Measurements from ENCODE around the gene KDM3A.

Gene KDM3A, protein sequence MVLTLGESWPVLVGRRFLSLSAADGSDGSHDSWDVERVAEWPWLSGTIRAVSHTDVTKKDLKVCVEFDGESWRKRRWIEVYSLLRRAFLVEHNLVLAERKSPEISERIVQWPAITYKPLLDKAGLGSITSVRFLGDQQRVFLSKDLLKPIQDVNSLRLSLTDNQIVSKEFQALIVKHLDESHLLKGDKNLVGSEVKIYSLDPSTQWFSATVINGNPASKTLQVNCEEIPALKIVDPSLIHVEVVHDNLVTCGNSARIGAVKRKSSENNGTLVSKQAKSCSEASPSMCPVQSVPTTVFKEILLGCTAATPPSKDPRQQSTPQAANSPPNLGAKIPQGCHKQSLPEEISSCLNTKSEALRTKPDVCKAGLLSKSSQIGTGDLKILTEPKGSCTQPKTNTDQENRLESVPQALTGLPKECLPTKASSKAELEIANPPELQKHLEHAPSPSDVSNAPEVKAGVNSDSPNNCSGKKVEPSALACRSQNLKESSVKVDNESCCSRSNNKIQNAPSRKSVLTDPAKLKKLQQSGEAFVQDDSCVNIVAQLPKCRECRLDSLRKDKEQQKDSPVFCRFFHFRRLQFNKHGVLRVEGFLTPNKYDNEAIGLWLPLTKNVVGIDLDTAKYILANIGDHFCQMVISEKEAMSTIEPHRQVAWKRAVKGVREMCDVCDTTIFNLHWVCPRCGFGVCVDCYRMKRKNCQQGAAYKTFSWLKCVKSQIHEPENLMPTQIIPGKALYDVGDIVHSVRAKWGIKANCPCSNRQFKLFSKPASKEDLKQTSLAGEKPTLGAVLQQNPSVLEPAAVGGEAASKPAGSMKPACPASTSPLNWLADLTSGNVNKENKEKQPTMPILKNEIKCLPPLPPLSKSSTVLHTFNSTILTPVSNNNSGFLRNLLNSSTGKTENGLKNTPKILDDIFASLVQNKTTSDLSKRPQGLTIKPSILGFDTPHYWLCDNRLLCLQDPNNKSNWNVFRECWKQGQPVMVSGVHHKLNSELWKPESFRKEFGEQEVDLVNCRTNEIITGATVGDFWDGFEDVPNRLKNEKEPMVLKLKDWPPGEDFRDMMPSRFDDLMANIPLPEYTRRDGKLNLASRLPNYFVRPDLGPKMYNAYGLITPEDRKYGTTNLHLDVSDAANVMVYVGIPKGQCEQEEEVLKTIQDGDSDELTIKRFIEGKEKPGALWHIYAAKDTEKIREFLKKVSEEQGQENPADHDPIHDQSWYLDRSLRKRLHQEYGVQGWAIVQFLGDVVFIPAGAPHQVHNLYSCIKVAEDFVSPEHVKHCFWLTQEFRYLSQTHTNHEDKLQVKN (N-terminal part only)

DNA sequence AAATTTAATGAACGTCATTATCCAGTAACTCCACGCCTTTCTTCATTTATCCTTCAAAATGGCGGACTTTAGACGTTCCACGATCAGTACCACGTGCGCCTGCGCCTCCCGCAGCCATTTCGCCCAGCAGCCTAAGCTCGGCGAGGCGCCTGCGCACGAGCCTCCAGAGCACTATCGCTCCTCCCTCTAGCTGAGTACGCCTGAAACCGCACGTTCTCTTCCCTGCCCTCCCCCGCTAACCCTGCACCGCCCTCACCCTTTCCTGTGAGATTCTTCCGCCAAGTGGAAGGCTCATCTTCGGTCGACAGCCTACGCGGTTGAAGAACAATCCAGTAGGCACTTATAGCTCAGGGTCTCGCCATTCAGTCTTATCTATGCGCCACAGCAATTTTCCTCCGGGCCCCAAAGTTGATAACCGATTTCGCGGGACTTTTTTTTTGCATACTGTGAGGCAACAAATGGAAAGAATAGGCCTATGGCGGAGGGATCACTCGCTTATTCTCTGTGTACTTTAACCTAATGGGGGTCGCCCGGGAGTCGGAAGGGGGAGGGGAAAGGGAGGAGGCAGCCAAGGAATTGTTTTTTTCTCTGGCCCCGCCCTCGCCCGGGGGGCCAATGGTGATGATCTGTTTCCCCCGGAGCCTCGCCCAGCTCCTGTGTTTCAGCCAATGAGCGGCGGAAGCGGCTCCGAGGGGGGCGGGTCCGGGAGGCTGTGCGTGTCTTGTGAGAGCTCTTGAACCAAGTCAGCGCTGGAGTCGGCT lies at the start of gene KDM3A:
KDM3A (plus strand) TSS at position 741 of the 761 bp plus-strand sequence. CDS start 677 bp downstream, outside the sequence.
- Mint-ChIP-seq H3K9me3 (peaks cover 21% of the 10 kb centered on the region), H3K36me3 (peaks cover 56% of the 10 kb centered on the region), H3K4me1 (peaks cover 48% of the 10 kb centered on the region), H3K27ac (peak within 1 kb of the TSS; percentile 100), H3K27me3 (peaks cover 10% of the 10 kb centered on the region), H3K4me3 (peak within 1 kb of the TSS; percentile 95)
- peak; percentile 100 for DNase-seq
- CTCF ChIA-PET: interaction anchor here (0.6 to 1.8 kb wide), 5 partner anchors 16 to 338 kb away, joined by 3 to 6 read pairs (median 4); no protein-coding TSS in a partner anchor

DNA sequence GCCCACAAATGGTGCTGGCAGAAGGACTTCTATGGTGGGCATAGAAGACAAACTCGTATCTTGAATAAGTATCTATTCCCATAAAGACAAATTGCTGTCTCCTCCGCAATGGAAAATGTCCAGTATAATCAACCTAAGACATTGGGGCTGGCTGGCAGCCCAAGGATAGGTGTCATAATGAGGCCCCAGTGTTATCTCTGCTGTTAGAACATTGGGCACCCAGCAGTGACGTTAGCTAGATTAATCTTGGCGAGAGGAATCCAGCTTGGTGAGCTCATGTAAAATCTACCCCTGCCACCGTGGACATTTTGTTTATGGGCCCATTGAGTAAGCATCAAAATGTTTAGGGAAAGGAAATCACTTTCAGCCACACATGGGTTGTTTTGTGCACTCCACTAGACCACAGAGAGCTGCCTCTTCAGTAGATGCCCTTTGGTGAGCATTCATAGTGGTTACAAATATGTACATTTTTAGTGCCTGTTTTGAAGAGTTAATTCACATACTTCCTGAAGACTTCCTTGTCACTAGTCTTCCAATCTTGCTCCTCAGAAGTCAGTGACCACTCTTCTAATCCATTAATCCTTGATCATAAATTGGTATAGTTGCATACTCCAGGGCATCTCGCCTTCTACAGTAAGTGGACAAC lies 48.2 kb upstream of the KDM3A start:
- Mint-ChIP-seq H3K9me3 (no peaks in the 10 kb centered on the region), H3K4me3 (no peak overlapping the region), H3K36me3 (no peaks in the 10 kb centered on the region), H3K4me1 (peaks cover 13% of the 10 kb centered on the region), H3K27ac (no peak overlapping the region), H3K27me3 (no peaks in the 10 kb centered on the region)
- CTCF ChIA-PET: interaction anchor here (0.8 to 2.1 kb wide), 2 partner anchors 21 to 171 kb away, joined by 3 to 7 read pairs; no protein-coding TSS in a partner anchor
- no peak for DNase-seq

DNA sequence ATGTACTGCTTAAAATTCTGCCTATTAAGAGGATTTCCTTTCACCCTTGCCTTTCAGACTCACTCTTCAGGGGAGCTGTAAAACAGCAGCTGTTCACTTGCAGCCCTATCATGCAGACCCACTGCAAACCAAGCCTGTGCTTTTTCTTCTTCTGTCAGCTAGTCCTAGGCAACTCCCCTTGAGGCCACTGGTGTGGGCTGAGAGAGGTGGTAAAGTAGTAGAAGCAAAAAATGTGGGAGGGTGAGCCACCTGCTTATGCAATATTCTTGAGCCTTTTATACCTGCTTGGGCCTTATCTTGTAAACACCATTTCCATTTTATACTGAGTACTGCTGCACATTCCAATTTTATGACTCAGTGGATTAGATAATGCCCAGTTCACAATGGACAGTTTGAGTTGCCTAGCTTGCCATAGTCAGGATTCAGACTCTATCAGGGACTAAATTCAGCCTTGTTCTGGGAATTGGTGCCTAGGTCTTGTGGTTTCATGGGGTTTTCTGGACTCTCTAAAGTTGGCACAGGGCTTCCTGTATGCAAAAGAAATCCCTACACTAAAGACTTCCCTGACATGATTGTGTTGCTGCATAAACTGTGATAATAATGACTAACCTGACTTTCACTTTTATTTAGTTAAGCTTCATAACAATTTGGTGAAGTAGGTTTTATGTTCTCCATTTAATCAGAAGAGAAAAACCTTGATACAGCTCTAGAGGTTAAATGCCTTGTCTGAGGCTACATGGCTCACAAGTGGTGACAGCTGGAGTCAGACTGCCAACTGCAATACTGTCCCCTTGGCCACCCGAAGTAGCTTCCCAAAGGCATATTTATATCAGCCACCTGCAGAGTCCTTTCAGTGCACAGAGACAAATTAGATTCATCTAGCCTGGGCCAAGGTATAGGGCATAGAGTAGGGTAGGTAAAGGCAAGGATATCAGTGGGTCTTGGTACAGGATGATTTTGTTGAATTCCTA lies 47.4 kb upstream of the KDM3A start:
- no peaks in the 10 kb centered on the region for H3K36me3 Mint-ChIP-seq
- H3K4me3 Mint-ChIP-seq: no peak overlapping the region
- peak overlapping the region; percentile 25 for H3K27ac Mint-ChIP-seq
- no peak for DNase-seq
- peaks cover under 1% of the 10 kb centered on the region for H3K27me3 Mint-ChIP-seq
- peaks cover 13% of the 10 kb centered on the region for H3K4me1 Mint-ChIP-seq
- no peaks in the 10 kb centered on the region for H3K9me3 Mint-ChIP-seq
- CTCF ChIA-PET: interaction anchor here (2.1 kb wide), 1 partner anchor 21 kb away, joined by 7 read pairs; no protein-coding TSS in a partner anchor

DNA sequence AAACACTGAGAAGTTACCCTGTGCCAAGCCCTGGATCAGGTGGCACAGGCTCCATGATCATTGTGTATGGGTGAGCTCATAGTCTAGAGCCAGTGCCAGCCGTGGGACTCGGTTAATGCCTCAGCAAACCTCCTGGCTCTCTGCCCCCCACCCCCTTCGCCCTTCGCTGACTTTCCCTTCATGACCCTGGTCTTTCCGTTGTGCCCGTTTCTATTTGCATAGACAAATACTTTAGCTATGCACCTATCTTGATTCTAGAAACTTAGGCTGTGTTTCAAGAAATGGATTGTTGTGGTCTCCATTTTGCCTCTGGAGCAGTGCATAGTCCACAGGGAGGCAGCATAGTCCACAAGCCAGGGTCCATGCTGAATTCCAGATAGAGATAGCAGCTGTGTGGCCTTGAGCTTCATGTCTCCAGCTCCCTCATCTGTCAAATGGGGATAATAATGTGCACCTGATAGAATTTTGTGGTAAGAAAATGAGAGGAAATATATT lies 44.8 kb upstream of the KDM3A start:
- Mint-ChIP-seq H3K4me1 (peaks cover 13% of the 10 kb centered on the region), H3K27me3 (peaks cover 7% of the 10 kb centered on the region), H3K36me3 (no peaks in the 10 kb centered on the region), H3K4me3 (no peak overlapping the region), H3K27ac (no peak overlapping the region), H3K9me3 (no peaks in the 10 kb centered on the region)
- DNase-seq: peak; percentile 29
- CTCF ChIA-PET: no interaction called here

DNA sequence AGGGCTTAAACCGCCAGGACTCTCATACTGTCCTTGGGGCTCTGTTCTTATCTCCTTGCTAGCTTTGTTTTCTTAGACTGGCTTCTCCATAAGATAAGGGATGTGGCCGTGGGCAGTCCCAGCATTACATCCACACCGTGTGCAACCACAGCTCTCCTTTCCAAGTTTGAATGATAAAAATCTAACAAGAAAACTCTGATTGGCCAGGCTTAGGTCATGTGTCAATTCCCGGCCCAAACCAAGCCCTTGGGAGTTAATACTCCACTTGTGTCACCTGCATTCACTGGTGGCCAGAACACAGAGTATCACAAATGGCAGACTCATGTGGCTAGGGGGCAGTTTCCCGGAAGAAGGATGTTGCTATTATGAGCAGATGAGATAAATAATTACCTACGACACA lies 43.2 kb upstream of the KDM3A start:
- no peak overlapping the region for H3K4me3 Mint-ChIP-seq
- CTCF ChIA-PET: no interaction called here
- DNase-seq: no peak
- no peaks in the 10 kb centered on the region for H3K9me3 Mint-ChIP-seq
- no peaks in the 10 kb centered on the region for H3K36me3 Mint-ChIP-seq
- H3K27me3 Mint-ChIP-seq: peaks cover 7% of the 10 kb centered on the region
- H3K27ac Mint-ChIP-seq: no peak overlapping the region
- peaks cover 12% of the 10 kb centered on the region for H3K4me1 Mint-ChIP-seq

DNA sequence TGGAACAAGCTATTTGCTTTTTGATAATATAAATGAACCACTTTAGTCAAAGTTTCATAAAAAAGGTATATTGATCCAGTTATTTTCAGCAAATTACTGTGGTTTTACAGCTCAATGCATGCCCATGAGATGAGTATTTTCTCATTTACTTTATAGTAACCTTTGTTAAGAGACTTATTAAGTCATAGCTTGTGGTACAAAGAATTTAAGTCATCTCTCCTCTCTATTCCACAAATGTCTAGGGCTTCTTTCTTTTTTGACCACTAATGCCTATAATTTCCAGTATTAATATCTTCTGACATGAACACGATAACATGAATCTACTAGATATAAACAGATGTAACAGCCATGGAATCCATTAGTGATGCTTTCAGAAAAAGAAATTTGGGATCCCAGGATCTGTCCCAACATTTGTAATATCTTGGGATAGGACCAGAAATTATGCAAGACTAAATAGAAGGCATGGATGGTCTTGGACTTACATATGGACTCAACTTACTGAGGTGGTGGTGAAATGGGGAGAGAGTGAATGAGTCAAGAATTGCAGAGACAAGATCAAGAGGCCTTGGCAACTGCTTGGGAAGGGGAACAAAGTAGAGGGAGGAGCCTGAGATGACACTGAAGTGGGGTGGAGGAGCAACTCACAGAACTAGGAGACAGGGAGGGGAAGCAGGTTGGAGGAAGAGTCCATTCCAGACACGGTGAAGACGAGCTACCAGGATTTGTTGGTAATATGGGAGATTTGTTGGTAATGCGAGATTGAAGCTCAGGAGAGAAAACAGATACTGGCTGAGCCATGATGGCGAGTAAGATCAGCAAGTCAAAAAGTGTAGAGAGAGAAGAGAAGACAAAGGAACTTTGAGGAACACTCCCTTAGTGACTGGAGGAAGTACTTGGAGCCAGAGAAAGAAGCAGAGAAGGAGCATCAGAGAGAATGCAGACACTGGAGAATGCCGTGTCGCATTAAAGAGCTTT lies 42.4 kb upstream of the KDM3A start:
- Mint-ChIP-seq H3K4me1 (peaks cover 4% of the 10 kb centered on the region), H3K27me3 (peaks cover 7% of the 10 kb centered on the region), H3K9me3 (no peaks in the 10 kb centered on the region), H3K36me3 (no peaks in the 10 kb centered on the region), H3K27ac (no peak overlapping the region), H3K4me3 (no peak overlapping the region)
- CTCF ChIA-PET: no interaction called here
- DNase-seq: no peak

DNA sequence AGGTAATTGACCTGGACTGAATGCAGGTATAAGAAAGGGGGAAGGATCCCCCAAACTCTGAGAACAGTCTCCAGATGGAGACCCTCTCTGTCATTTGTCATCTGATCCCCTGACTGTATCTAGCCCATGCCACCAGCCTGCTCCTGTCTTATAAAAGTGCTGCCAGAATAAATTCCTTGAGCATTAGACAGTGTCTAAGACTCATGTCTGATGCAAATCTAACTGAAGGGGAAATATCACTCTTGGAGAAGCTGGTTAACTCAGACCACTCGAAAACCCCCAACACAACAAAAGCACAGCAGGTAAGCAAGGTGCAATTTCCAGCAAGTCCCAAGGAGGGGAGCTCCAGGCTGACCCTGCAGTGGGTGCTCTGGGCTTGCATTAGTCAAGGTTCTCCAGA lies 40.9 kb upstream of the KDM3A start:
- Mint-ChIP-seq H3K27ac (no peak overlapping the region), H3K27me3 (peaks cover 7% of the 10 kb centered on the region), H3K4me3 (no peak overlapping the region), H3K9me3 (no peaks in the 10 kb centered on the region), H3K36me3 (no peaks in the 10 kb centered on the region), H3K4me1 (no peaks in the 10 kb centered on the region)
- no peak for DNase-seq
- CTCF ChIA-PET: no interaction called here

DNA sequence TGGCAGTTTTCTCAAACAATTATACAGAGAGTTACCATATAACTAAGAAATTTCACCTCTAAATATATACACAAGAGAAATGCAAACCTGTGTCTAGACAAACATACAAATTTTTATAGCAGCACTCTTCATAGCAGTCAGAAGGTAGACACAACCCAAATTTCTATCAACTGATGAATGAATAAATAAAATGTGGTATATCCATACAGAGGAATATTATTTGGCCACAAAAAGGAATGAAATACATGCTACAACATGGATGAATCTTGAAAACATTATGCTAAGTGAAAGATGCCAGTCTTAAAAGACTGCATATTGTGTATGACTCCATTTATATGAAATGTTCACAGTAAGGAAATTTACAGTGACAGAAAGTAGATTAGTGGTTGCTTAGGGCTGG lies 30.6 kb upstream of the KDM3A start:
- Mint-ChIP-seq H3K4me3 (no peak overlapping the region), H3K27ac (no peak overlapping the region), H3K4me1 (peaks cover 2% of the 10 kb centered on the region), H3K27me3 (peaks cover 35% of the 10 kb centered on the region), H3K36me3 (no peaks in the 10 kb centered on the region), H3K9me3 (no peaks in the 10 kb centered on the region)
- DNase-seq: no peak
- CTCF ChIA-PET: no interaction called here

DNA sequence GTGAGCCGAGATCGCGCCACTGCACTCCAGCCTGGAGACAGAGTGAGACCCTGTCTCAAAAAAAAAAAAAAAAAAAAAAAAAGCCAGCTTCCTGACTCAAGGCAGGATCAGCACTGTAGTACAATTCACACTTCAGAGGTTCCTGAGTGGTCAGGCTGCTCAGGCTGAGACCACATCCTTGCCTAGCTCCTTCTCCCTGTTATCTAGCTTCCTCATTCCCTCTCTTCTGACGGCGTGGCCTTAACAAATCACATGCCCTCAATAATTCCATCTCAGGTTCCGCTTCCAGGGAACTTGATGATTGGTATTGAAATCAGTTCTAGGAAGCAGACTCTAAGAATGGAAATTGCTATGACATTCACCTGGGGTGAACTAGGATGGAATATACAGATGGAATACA lies 29.8 kb upstream of the KDM3A start:
- H3K9me3 Mint-ChIP-seq: no peaks in the 10 kb centered on the region
- no peak overlapping the region for H3K4me3 Mint-ChIP-seq
- H3K4me1 Mint-ChIP-seq: peaks cover 2% of the 10 kb centered on the region
- peaks cover 42% of the 10 kb centered on the region for H3K27me3 Mint-ChIP-seq
- no peak for DNase-seq
- H3K27ac Mint-ChIP-seq: no peak overlapping the region
- no peaks in the 10 kb centered on the region for H3K36me3 Mint-ChIP-seq
- CTCF ChIA-PET: no interaction called here

DNA sequence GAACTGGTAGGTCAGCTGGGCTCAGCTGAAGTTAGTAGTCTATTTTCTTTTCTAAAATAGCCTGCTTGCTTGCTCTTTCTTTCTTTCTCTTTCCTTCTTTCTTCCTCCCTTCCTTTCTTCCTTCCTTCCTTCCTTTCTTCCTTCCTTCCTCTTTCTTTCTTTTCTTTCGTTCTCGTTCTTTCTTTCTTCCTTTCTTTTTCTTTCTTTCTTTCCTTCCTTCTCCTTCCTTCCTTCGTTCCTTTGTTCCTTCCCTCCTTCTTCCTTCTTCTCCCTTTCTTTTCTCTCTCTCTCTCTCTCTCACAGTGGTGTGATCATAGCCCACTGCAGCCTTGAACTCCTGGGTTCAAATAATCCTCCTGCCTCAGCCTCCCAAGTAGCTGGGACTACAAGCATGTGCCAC lies 29.2 kb upstream of the KDM3A start:
- H3K36me3 Mint-ChIP-seq: no peaks in the 10 kb centered on the region
- H3K27me3 Mint-ChIP-seq: peaks cover 42% of the 10 kb centered on the region
- no peak overlapping the region for H3K27ac Mint-ChIP-seq
- H3K4me3 Mint-ChIP-seq: no peak overlapping the region
- DNase-seq: no peak
- no peaks in the 10 kb centered on the region for H3K9me3 Mint-ChIP-seq
- CTCF ChIA-PET: no interaction called here
- peaks cover 2% of the 10 kb centered on the region for H3K4me1 Mint-ChIP-seq

DNA sequence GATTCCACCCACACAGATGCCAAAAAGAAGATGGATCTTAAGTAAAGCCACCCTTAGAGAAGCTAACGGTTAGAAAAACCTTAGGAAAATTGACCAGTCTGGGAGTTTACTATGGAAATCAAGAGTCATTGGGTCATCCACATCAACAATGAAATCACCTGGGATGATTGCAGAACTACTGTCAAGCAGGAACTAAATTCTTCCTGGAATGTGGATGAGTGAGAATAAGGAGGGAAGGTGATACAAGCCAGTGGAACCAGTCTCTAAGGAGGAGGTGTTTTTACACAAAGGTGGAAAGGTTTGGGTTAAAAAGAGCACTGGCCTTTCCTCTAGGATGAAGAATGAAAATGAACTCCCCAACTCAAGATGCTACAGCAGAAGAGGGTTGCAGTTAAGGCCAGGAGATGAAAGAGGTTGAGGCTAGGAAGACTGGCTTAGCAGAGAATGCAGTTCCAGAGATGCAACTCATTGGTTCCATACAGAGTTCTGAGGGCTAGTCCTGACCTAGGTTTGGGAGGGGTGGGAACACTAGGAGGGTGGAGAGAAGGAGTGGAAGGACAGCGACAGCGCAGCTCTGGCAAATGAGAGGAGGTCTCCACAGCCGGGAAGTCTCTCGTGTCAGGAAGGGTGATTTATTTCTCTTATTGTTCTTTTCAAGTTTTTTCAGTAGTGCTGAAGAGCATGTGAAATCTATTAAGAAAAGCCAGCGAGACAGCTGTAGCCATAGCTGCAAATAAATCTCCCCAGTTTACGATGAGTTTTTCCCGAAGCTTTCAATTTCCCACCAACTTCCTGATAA lies 27.7 kb upstream of the KDM3A start:
- Mint-ChIP-seq H3K4me3 (no peak overlapping the region), H3K27me3 (peaks cover 48% of the 10 kb centered on the region)
- CTCF ChIA-PET: no interaction called here

More for the DNA sequence above, 27.7 kb upstream of the KDM3A start:
- Mint-ChIP-seq H3K36me3 (no peaks in the 10 kb centered on the region), H3K4me1 (no peaks in the 10 kb centered on the region), H3K27ac (no peak overlapping the region), H3K9me3 (no peaks in the 10 kb centered on the region)
- DNase-seq: no peak

Measured in activated naive CD4-positive, alpha-beta T cell treated with anti-CD3 and anti-CD28 coated beads, Interleukin-2, amount 10 ng/mL, durations not matched to agents 7 days and 5 days (primary cell).